Measurements from ENCODE around the gene HOXA5. TPM values are rescaled to one million over a fixed set of nuclear protein-coding genes. Genes with fewer than 3 reads are reported as not detected.

HOXA5 gene
- total RNA-seq, 1 experiment from 2014 or later, result 0.79 TPM

DNA sequence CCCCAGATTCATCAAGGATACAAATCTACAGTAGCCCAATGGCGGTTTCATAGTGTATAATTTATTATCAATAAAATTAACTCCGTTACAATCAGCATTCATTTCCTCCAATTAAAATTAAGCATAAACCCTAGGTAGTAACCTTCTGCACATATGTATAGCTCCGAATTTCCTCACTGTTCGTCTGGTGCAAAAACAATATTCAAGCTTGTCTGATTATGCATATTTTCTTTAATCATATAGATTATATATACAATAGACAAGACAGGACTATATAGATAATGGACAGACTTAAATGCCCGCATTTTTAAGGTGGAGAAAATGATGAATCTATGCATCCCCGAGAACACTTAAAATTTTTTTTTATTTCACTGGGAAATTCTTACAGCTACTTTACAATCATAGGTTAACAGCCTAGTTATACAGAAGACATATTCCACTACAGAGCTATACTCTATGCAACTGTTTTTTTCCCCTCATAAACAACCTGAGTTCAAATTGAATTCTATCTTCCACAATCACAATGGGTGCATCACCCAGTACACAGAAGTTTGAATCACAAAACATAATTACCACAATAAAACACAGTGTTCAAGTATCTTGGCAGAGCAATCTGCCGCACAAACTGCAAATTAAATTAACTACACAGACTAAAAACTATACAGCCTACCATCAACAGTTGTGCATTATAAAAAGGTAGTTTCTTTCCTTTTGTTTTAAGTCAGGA, 19.2 kb upstream of the HOXA5 start:
- DNase-seq (ENCODE audit: low read depth in 1 of 2, low spot score in 2 of 2), result no peak
- Histone ChIP-seq H3K9me3 (replicated peaks) (no peaks in the 10 kb centered on the region), H3K27me3 (replicated peaks) (no peaks in the 10 kb centered on the region), H3K4me3 (no peak overlapping the region; the same call in 1 of the 2 replicates), H3K4me1 (replicated peaks) (peaks cover 50% of the 10 kb centered on the region), H3K27ac (no peak overlapping the region), H3K36me3 (peaks cover 28% of the 10 kb centered on the region)

GRCh38 chr7:27161721-27162560, 18.5 kb upstream of the HOXA5 start:
- no peaks in the 10 kb centered on the region for H3K27me3 ChIP-seq (replicated peaks)
- H3K27ac ChIP-seq, result no peak overlapping the region
- H3K36me3 ChIP-seq, result peaks cover 28% of the 10 kb centered on the region
- no peaks in the 10 kb centered on the region for H3K9me3 ChIP-seq (replicated peaks)
- H3K4me1 ChIP-seq (replicated peaks), result peaks cover 45% of the 10 kb centered on the region
- no peak overlapping the region for H3K4me3 ChIP-seq
- no peak for DNase-seq (ENCODE audit: low read depth in 1 of 2, low spot score in 2 of 2)

- H3K4me3 ChIP-seq, result peak overlapping the region; percentile 38
- DNase-seq (ENCODE audit: low read depth in 1 of 2, low spot score in 2 of 2), result no peak
These were observed 17.8 kb upstream of the HOXA5 start for GRCh38 chr7:27161214-27161720.

DNA sequence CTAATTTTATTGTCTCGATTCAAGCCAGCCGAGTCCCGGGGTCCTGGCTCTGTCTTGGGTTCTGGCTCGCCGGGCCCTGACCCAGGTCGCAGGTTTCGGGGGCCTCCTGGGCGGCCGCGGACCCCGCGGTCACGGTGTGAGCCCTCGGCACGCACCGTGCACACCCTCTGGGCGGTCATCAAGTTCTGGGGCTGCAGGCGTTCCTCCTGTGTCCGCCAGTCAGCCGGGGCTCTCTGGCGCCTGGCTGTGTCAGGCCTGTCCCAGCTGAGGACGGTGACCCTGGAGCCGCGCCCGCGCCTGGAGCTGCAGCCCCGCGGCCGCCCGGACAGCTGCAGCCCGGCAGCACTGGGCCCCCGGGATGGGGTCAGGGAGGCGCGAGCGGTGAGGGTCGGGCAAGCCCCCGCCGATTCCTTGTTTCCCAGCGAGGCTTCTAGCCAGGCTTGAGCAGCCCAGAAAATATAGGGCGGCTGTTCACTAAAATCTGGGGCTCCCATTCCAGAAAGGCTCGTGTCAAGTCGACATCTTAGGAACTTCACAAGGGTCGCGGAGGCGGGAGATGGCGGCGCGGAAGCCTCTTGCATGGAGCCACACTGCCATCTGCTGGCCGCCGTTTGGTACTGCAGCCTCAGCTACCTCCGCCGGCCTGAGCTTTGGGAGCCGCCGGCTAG, 17.2 kb upstream of the HOXA5 start:
- Histone ChIP-seq H3K4me3 (peak overlapping the region; percentile 38), H3K4me1 (replicated peaks) (peaks cover 33% of the 10 kb centered on the region), H3K27me3 (replicated peaks) (no peaks in the 10 kb centered on the region), H3K27ac (no peak overlapping the region), H3K36me3 (peaks cover 28% of the 10 kb centered on the region), H3K9me3 (replicated peaks) (no peaks in the 10 kb centered on the region)
- DNase-seq (ENCODE audit: low read depth in 1 of 2, low spot score in 2 of 2), result peak; percentile 78 to 87

More at GRCh38 chr7:27161214-27161720, 17.8 kb upstream of the HOXA5 start:
- H3K9me3 ChIP-seq (replicated peaks), result no peaks in the 10 kb centered on the region
- peaks cover 38% of the 10 kb centered on the region for H3K4me1 ChIP-seq (replicated peaks)
- H3K36me3 ChIP-seq, result peaks cover 28% of the 10 kb centered on the region
- no peak overlapping the region for H3K27ac ChIP-seq
- H3K27me3 ChIP-seq (replicated peaks), result no peaks in the 10 kb centered on the region

- Histone ChIP-seq H3K4me1 (replicated peaks) (peaks cover 36% of the 10 kb centered on the region), H3K9me3 (replicated peaks) (no peaks in the 10 kb centered on the region), H3K27ac (no peak overlapping the region), H3K36me3 (peaks cover 28% of the 10 kb centered on the region), H3K27me3 (replicated peaks) (no peaks in the 10 kb centered on the region), H3K4me3 (no peak overlapping the region)
- no peak for DNase-seq (ENCODE audit: low read depth in 1 of 2, low spot score in 2 of 2)
These were observed 16.7 kb upstream of the HOXA5 start for GRCh38 chr7:27160145-27160545.

- DNase-seq (ENCODE audit: low read depth in 1 of 2, low spot score in 2 of 2), result no peak
- Histone ChIP-seq H3K27ac (no peak overlapping the region), H3K27me3 (replicated peaks) (no peaks in the 10 kb centered on the region), H3K9me3 (replicated peaks) (no peaks in the 10 kb centered on the region), H3K4me1 (replicated peaks) (peaks cover 30% of the 10 kb centered on the region), H3K36me3 (peaks cover 24% of the 10 kb centered on the region), H3K4me3 (no peak overlapping the region)
These were observed 16.0 kb upstream of the HOXA5 start for GRCh38 chr7:27159266-27160144.

- H3K9me3 ChIP-seq (replicated peaks), result no peaks in the 10 kb centered on the region
- H3K4me1 ChIP-seq (replicated peaks), result peaks cover 24% of the 10 kb centered on the region
- no peak for DNase-seq (ENCODE audit: low read depth in 1 of 2, low spot score in 2 of 2)
- no peak overlapping the region for H3K4me3 ChIP-seq
- H3K36me3 ChIP-seq, result peaks cover 16% of the 10 kb centered on the region
- no peak overlapping the region for H3K27ac ChIP-seq
- no peaks in the 10 kb centered on the region; the same call in 1 of the 2 replicates for H3K27me3 ChIP-seq (replicated peaks)
These were observed 15.2 kb upstream of the HOXA5 start for GRCh38 chr7:27158436-27159265.

- Histone ChIP-seq H3K27ac (no peak overlapping the region), H3K36me3 (peaks cover 8% of the 10 kb centered on the region), H3K4me1 (replicated peaks) (peaks cover 17% of the 10 kb centered on the region), H3K9me3 (replicated peaks) (no peaks in the 10 kb centered on the region), H3K27me3 (replicated peaks) (no peaks in the 10 kb centered on the region; the same call in 1 of the 2 replicates), H3K4me3 (no peak overlapping the region)
- DNase-seq (ENCODE audit: low read depth in 1 of 2, low spot score in 2 of 2), result no peak
These were observed 14.4 kb upstream of the HOXA5 start for GRCh38 chr7:27157702-27158431.

DNA sequence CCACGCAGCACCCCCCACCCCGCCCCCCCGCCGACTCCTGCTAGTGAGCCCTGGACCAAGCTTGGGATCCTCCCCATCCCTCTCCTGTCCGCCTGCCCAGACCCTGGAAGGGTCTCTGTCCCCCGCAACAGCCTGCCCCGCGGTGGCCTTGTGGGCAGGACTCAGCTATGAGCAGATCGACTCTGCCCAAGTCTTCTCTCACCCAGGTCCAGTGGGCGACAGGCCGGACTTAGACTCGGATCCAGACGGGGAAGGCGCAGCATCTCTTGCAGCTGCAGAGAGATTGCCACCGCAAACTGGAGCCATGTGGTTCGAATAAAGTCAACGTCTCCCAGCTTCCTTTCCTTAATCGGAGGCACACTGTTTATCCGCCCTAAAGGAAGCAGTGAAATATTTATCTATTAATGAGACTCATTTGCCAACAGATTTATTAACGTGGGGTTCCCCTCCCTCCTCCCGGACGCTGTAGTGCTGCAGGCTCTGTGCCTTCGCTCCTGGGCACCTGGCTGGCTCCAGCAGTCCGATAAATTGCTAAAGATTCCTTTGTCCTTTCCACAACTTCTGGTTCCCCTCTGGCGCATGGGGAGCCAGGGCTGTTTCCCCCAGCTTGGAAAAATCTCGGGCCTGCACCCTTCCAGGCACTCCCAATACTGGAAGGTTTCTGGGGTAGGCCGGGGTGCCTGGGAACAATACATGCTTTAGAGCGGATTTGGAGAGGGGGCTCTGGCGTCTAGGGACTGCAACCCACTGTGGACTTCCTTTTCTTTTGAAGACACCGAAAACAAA, 13.6 kb upstream of the HOXA5 start:
- no peaks in the 10 kb centered on the region; the same call in 1 of the 2 replicates for H3K27me3 ChIP-seq (replicated peaks)
- DNase-seq (ENCODE audit: low read depth in 1 of 2, low spot score in 2 of 2), result peak in 1 of 2 experiments; percentile 35
- H3K4me1 ChIP-seq (replicated peaks), result peaks cover 24% of the 10 kb centered on the region
- no peak overlapping the region for H3K27ac ChIP-seq
- peaks cover 3% of the 10 kb centered on the region; the same call in 1 of the 2 replicates for H3K36me3 ChIP-seq
- H3K4me3 ChIP-seq, result peak overlapping the region; percentile 46
- no peaks in the 10 kb centered on the region for H3K9me3 ChIP-seq (replicated peaks)

GRCh38 chr7:27156508-27156898, 13.0 kb upstream of the HOXA5 start, which contains the start of gene HOXA7:
TSS of gene HOXA7 (minus strand) at chr7:27156675. CDS start at chr7:27156545, 130 bp downstream.
- H3K27me3 ChIP-seq (replicated peaks), result no peaks in the 10 kb centered on the region; the same call in 1 of the 2 replicates
- H3K4me1 ChIP-seq (replicated peaks), result peaks cover 30% of the 10 kb centered on the region
- DNase-seq (ENCODE audit: low read depth in 1 of 2, low spot score in 2 of 2), result peak in 1 of 2 experiments; percentile 76
- no peaks in the 10 kb centered on the region for H3K36me3 ChIP-seq
- peak within 1 kb of the TSS; percentile 46 for H3K4me3 ChIP-seq
- no peaks in the 10 kb centered on the region for H3K9me3 ChIP-seq (replicated peaks)
- no peak within 1 kb of the TSS; the same call in 1 of the 2 replicates for H3K27ac ChIP-seq
